ENCODE data around the gene SPRYD3.

Gene SPRYD3

DNA sequence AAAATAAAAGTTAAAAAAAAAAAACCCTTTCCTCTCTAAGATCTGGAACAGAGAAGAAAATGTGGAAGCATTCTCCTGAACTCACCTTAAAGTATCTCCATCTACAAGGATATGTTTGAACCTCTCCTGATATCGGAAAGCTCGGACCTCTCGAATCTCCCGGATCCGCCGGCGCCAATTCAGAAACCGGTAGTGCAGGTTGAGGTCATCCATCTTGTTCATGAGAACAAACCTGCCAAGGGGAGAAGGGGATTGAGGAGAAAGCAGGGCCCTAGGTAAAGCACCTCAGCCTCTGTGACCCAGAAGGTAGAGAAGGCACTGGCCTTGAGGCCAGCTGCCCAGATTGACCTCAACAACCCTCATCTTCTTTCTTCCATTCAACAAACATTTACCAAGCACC is 2.2 kb downstream of the SPRYD3 start:
- DNase-seq (ENCODE audit: low read depth): no peak

GRCh38 chr12:53076461-53076860 is 2.7 kb downstream of the SPRYD3 start:
- DNase-seq (ENCODE audit: low read depth): no peak

- no peak for DNase-seq (ENCODE audit: low read depth)
Measured at GRCh38 chr12:53074999-53075370, 4.2 kb downstream of the SPRYD3 start.

GRCh38 chr12:53074283-53074998 is 4.7 kb downstream of the SPRYD3 start:
- no peak for DNase-seq (ENCODE audit: low read depth)

DNA sequence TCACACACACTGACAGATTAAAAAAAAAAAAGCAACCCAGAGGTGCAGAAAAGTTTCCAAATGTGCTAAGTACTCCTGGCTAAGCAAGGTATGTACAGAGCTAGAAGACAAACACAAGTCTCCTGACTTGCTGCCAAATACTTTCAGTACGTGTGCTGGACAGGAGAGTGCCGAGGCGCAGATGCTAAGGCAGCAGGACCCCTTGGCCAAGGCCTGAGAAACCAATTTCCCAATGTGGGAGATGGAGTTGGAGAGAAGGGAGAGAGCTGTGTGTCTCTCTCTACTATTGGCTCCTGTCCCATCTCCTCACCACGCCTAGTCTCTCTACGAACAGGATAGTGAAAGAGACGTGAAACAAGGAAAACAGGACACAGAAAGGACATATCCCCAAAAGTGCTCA is 5.3 kb downstream of the SPRYD3 start:
- DNase-seq (ENCODE audit: low read depth): no peak

DNA sequence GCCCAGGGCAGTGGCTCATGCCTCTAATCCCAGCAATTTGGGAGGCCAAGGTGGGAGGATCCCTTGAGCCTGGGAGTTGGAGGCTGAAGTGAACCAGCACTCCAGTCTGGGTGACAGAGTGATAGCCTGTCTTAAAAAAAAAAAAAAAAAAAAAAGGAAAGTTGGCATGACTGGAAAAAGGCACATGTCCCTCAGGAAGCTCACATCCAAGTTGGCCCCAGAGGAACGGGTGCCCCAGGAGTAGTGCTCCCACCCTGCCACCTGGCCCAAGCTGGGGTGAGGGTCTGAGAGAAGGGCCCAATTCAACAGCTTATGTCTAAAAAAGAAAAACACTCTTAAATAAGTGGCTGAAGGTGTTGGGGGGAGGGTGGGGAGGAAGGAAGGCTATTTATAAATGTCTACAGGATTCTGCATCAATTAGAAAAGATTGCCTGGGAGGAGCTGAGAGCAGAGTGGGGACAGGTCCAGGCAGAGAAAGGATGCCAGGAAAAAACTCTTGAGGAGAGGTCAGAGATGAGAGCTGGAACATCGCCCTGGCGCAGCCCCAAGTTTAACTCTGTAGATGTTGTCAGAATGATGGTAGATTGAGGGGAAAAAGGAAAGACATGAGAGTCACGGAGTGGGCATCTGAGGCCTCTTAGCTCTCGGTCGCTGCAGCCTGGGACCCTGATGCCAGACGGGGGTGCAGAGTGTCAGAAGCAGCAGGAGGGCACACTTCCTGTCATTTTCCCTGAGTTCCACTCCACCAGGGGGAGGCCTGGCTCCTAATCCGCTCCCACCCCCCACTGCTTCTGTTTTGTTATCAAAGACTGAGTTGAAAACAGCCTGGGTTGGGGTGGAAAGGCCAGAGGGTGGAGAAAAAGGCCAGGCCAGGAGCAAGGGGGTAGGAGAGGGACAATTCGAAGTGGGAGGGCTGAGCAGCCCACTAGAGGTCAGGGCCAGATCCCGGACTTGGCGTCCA is 7.3 kb downstream of the SPRYD3 start:
- DNase-seq (ENCODE audit: low read depth): no peak

DNA sequence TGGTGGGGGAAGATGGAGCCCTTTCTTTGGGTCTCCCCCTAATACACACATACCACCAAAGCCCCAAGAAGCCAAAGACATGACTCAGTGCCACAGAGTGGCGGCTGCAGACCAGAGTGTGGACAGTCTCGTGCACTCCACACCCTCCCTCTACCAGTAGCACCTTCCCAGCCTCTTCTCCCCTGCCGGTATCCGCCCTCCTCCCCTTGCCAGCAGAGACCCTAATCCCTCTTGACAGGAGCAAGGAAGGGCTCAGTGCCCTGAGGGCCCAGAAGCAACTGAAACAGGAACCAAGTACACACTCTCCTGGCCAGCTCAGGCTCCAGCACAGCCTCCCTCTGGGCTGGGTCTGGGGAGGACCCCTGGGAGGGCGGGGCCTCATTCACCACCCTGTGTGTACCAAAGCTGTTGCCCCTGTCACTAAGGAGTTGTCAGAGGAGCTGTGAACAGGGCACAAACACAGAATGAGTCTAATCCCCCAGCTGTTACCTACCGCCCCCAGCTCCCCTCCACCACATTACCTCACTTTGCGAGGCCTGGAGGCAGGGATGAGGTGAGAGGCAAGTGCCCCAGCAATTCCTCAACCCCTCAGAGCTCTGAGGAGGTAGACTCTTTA is 8.2 kb downstream of the SPRYD3 start:
- DNase-seq (ENCODE audit: low read depth): no peak

DNA sequence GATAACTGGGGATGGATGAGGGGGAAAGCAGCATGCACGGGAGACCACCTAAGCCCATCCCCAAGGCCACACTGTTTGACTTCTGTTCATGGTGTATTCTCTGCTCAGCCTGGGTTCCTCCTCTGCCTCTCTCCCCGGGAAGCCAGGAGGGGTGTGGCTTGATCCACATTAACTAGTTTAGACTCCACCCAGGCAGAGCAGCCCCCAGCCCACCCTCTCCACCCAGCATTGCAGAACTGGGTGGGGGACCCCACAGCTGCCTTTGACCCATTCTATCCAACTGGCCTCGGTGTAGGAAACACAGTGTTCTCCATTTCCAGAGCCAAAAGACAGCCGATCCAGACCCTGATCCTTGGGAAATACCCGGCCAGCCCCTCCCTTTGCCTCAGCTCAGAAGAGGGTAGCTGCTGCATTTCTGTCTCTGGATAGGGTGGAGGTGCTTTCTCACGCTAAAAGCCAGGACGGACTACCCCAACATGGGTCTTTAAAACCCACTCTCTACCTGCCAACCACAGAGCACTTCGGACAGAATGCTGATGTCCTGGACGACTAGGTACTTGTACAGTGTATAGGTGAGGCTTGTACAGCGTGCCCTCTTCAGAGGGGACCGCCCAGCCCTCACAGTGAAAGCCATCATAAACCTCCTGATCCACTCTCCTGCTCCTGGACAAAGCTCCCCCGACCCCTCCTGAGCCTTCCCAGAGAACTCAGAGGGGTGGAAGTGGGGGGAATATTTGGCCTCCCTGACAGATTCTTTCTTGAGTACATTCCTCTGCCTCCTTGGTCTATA is 9.4 kb downstream of the SPRYD3 start:
- no peak for DNase-seq (ENCODE audit: low read depth)

DNA sequence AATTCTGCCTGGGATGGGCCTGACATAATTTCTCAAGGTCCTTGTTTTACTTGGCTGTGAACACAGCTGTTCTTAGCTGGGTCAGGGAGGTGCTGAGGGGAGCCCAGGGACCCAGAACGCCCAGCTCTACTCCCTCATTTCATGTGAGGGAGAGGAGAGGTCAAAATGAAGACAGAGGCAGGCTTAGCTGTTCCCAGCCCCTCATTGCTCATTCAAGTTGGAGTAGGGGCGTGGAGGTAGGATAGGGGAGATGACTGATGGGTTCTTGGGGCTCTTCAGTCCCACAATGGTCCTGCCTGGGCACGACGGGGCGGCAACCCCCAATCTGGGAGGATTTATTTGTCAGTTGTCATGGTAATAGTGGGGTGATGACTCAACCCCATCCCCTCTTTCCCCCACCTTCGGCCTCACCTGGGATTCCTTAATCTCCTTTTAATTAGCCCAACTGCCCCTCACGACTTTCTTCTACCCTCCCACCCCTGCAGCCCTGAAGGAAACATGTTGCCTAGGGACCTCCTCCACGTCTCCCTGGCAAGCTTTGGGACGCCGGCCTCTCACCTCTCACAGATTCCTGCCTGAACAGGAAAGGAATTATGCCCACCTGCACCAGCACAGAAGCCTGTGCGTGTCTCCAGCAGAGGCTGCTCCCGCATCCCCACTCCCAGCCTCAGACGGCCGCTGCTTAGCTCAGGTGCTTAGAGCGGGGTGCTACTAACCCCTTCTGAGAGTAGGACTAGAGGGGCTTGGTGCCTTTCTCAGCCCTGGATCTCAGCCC is 10.2 kb downstream of the SPRYD3 start:
- no peak for DNase-seq (ENCODE audit: low read depth)

DNA sequence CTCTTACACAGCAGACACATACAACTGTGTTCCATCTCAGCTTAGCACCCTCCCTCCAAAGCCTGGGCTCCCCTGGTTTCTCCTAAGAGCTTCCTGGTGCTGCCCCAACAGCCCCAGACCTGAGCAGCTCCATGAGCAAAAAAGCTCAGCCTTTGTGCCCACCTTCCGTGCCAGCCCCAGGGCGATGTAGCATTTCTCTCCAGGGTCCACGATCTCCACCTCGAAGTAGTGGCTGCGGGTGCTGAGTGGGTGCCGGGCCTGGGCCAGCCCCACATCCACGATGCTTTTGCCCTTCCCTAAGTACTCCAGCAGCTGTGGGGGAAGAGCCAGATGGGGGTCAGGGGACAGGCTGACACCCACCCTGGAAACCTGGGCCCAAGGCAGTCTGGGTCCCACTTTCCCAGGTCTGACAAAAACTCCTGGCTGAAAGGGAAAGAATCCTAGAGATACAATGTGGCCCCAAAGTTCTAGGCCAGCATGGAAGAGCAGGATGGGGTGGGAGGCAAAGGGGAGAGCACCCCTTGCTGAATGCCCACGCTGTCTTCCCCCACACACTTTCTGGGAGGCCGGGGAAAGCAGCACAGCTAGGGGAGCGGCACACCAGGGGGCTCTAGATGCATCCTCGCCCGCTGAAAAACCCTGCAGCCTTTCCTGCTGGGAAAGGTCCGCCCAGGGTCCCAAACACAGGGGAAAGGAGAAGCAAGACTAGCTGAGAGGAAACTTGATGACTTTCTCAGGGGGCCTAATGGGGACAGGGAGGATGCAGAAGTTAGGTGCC is 11.0 kb downstream of the SPRYD3 start:
- DNase-seq (ENCODE audit: low read depth): no peak

GRCh38 chr12:53067074-53067992 is 11.9 kb downstream of the SPRYD3 start:
- DNase-seq (ENCODE audit: low read depth): no peak

- peak; percentile 54 for DNase-seq (ENCODE audit: low read depth)
Measured at GRCh38 chr12:53065975-53066931, 12.9 kb downstream of the SPRYD3 start.

DNA sequence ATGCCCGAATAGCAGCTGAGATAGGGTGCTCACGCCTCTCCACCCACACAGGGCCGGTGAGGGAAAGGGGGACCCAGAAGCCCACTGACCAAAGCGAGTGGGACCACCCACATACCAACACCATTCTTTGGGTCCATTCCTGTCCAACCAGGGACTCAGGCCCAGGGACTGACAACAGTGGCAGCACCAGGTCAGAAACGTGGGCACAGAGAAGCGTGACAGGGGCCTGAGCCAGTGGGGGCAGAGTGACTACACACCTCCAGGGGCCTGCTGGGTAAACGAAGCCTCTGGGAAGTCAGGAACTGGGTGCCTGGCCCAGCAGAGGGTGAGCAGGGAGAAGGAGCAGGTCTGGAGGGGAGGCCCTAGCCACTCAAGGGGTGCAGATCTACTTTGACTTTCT is 13.7 kb downstream of the SPRYD3 start:
- no peak for DNase-seq (ENCODE audit: low read depth)

GRCh38 chr12:53064613-53065436 is 14.4 kb downstream of the SPRYD3 start:
- no peak for DNase-seq (ENCODE audit: low read depth)

DNA sequence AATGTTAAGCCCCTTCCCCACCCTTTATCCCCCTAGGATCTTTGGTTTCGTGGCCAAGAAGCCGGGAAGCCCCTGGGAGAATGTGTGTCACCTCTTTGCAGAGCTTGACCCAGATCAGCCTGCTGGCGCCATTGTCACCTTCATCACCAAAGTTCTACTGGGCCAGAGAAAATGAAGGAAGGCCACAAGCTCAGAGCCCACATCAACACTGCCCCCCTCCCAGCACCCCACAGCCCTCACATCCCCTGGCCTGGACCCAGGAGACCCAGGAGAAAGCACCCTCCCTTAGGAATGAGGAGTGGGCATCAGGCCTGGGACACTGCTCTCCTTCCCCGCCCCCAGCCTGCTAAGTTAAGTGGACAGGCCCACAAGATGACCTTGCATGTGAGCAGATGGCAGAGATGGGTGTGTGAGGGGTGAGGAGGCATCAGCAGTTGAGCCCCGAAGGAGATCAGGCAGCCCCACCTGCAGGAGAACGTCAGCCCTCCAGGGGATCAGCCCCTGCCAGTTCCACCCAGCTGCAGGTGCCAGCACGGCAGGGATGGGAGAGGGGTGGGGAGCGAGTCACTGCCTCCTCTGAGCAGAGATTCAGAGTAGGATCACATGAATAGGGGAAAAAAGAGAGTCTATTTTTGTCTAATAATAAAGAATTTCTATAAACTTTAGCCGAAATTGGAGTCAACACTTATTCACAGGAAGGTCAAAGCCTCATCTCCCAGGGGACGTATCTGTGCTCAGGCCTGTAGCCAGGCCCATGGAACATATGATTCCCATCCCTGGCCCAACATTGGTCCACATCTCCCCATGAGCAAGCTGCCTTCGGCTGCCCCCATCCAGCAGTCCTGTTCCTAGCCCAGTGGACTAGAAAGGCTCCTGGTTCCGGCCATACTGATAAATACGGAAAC is 15.2 kb downstream of the SPRYD3 start:
- no peak for DNase-seq (ENCODE audit: low read depth)

Data from activated T-cell treated with anti-CD3 and anti-CD28 coated beads for 48 hours (primary cell).